ENCODE results near the gene WSCD1. TPM values are rescaled to one million over a fixed set of nuclear protein-coding genes. Genes with fewer than 3 reads are reported as not detected.

Gene WSCD1
- total RNA-seq, 4 donors from 2014 or later = 2.1 to 9.5 (median 7.0) TPM

- intact Hi-C loops (cut with DNase I) = no loop called here
- no peaks in the 10 kb centered on the region for H3K27me3 ChIP-seq
- no peak for DNase-seq
- no peaks in the 10 kb centered on the region for H3K4me1 ChIP-seq
- TF ChIP-seq POLR2A (IDR thresholded peaks at IDR 0.05) (no peak), CTCF (IDR thresholded peaks at IDR 0.05) (no peak)
- H3K9me3 ChIP-seq = no peaks in the 10 kb centered on the region
- no peak overlapping the region for H3K4me3 ChIP-seq (replicated peaks in 1 of 3)
- H3K36me3 ChIP-seq = no peaks in the 10 kb centered on the region
- 71 to 78% methylated on average over 6 of the region's 6 CpGs for WGBS, 2 donors
- H3K27ac ChIP-seq = no peak overlapping the region
Measured at GRCh38 chr17:6024576-6024975, 45.6 kb upstream of the WSCD1 start.

GRCh38 chr17:6027342-6028024 lies 42.7 kb upstream of the WSCD1 start:
- Histone ChIP-seq H3K27me3 (no peaks in the 10 kb centered on the region), H3K36me3 (no peaks in the 10 kb centered on the region), H3K9me3 (no peaks in the 10 kb centered on the region), H3K4me1 (no peaks in the 10 kb centered on the region), H3K4me3 (replicated peaks in 1 of 3) (no peak overlapping the region), H3K27ac (no peak overlapping the region)
- TF ChIP-seq CTCF (IDR thresholded peaks at IDR 0.05) (no peak), POLR2A (IDR thresholded peaks at IDR 0.05) (no peak)
- 79 to 84% methylated on average over 10 to 12 of the region's 12 CpGs for WGBS, 2 donors
- intact Hi-C loops (cut with DNase I) = no loop called here
- no peak for DNase-seq

GRCh38 chr17:6028294-6028693 lies 41.9 kb upstream of the WSCD1 start:
- WGBS, 2 donors = 62 to 63% methylated on average over 10 of the region's 10 CpGs
- H3K27me3 ChIP-seq = no peaks in the 10 kb centered on the region
- no peaks in the 10 kb centered on the region for H3K9me3 ChIP-seq
- no peak overlapping the region for H3K27ac ChIP-seq
- DNase-seq = no peak
- no peak overlapping the region for H3K4me3 ChIP-seq (replicated peaks in 1 of 3)
- no peaks in the 10 kb centered on the region for H3K4me1 ChIP-seq
- TF ChIP-seq POLR2A (IDR thresholded peaks at IDR 0.05) (no peak), CTCF (IDR thresholded peaks at IDR 0.05) (no peak)
- no peaks in the 10 kb centered on the region for H3K36me3 ChIP-seq
- intact Hi-C loops (cut with DNase I) = no loop called here

GRCh38 chr17:6035801-6036394 lies 34.3 kb upstream of the WSCD1 start:
- Histone ChIP-seq H3K36me3 (no peaks in the 10 kb centered on the region), H3K4me3 (replicated peaks in 1 of 3) (no peak overlapping the region), H3K27me3 (no peaks in the 10 kb centered on the region), H3K9me3 (no peaks in the 10 kb centered on the region), H3K27ac (no peak overlapping the region), H3K4me1 (no peaks in the 10 kb centered on the region)
- WGBS, 2 donors = 50 to 63% methylated on average over 6 to 7 of the region's 7 CpGs
- TF ChIP-seq POLR2A (IDR thresholded peaks at IDR 0.05) = no peak
- TF ChIP-seq CTCF (IDR thresholded peaks at IDR 0.05) = no peak
- no peak for DNase-seq
- intact Hi-C loops (cut with DNase I) = no loop called here

- intact Hi-C loops (cut with DNase I) = no loop called here
Measured at GRCh38 chr17:6040504-6040903, 29.7 kb upstream of the WSCD1 start.

More at GRCh38 chr17:6040504-6040903, 29.7 kb upstream of the WSCD1 start:
- H3K27ac ChIP-seq = no peak overlapping the region
- no peaks in the 10 kb centered on the region for H3K36me3 ChIP-seq
- H3K4me1 ChIP-seq = no peaks in the 10 kb centered on the region
- WGBS, 2 donors = 83 to 84% methylated on average over 13 of the region's 13 CpGs
- TF ChIP-seq CTCF (IDR thresholded peaks at IDR 0.05) (no peak), POLR2A (IDR thresholded peaks at IDR 0.05) (no peak)
- H3K27me3 ChIP-seq = no peaks in the 10 kb centered on the region
- H3K4me3 ChIP-seq (replicated peaks in 1 of 3) = no peak overlapping the region
- DNase-seq = no peak
- no peaks in the 10 kb centered on the region for H3K9me3 ChIP-seq
